ENCODE data around the gene TADA2B.

GRCh38 chr4:7067126-7067451 lies 23.9 kb downstream of the TADA2B start:
- no peak for TF ChIP-seq FOXA1 (IDR thresholded peaks at IDR 0.05)
- no peak for TF ChIP-seq CTCF (IDR thresholded peaks at IDR 0.05; ENCODE audit: low read depth, low read length, missing input control)
- no peak for TF ChIP-seq ZBTB33 (IDR thresholded peaks at IDR 0.05)
- no peak for TF ChIP-seq ATF3 (IDR thresholded peaks at IDR 0.05)
- TF ChIP-seq JUND (IDR thresholded peaks at IDR 0.05), result no peak
- no peak for TF ChIP-seq REST (IDR thresholded peaks at IDR 0.05)
- no peak for TF ChIP-seq GABPA (IDR thresholded peaks at IDR 0.05 in 1 of 2, conservative IDR thresholded peaks at IDR 0.05 in 1 of 2)
- no peak for TF ChIP-seq YY1 (IDR thresholded peaks at IDR 0.05)
